Mesothelial cell of epicardium (in vitro differentiated cells): ENCODE measurements around the gene PLEKHH1. TPM values are rescaled to one million over a fixed set of nuclear protein-coding genes. Genes with fewer than 3 reads are reported as not detected.
"Not testable (repeated sequence)": the region's sequence is repeated elsewhere in the genome, so short reads cannot be mapped to it uniquely, and the experiment has no call there.

Experiments
- DNase-seq, 2 experiments: peaks; one replicate each; pipeline ENCODE4 v3.0.0; 2021; ENCODE audit warnings: low spot score in 2 of 2; ENCODE audit not compliant: unreplicated experiment in 2 of 2
- H3K27ac Mint-ChIP-seq: 2 replicates; pipeline ENCODE4 v1.8.0; 2021; ENCODE audit warnings: mixed read lengths
- H3K27me3 Mint-ChIP-seq: 2 replicates; pipeline ENCODE4 v1.8.0; 2021; ENCODE audit warnings: low read depth, mixed read lengths
- H3K36me3 Mint-ChIP-seq: 2 replicates; pipeline ENCODE4 v1.8.0; 2021; ENCODE audit warnings: mixed read lengths
- H3K4me1 Mint-ChIP-seq: 2 replicates; pipeline ENCODE4 v1.8.0; 2021; ENCODE audit warnings: mixed read lengths
- H3K4me3 Mint-ChIP-seq: 2 replicates; pipeline ENCODE4 v1.8.0; 2021; ENCODE audit warnings: mild to moderate bottlenecking, moderate library complexity, mixed read lengths
- H3K9me3 Mint-ChIP-seq: 2 replicates; pipeline ENCODE4 v1.8.0; 2021; ENCODE audit warnings: mixed read lengths
- CTCF ChIP-seq: fragments of 200-600 bp; sonication (generic); IDR thresholded peaks from one replicate; pipeline ENCODE4 v1.5.0; 2021; ENCODE audit warnings: antibody characterized with exemption; ENCODE audit not compliant: unreplicated experiment
- total RNA-seq: library from RNA; stranded (reverse); gene quantifications from 3 replicates; pipeline ENCODE4 v1.2.1, GENCODE V29; 2021

The PLEKHH1 gene
- total RNA-seq, 1 donor from 2014 or later, result 21.4 TPM

- no peaks in the 10 kb centered on the region for H3K4me1 Mint-ChIP-seq
- H3K27ac Mint-ChIP-seq, result no peak overlapping the region
- DNase-seq, result no peak
- H3K9me3 Mint-ChIP-seq, result no peaks in the 10 kb centered on the region
- H3K4me3 Mint-ChIP-seq, result no peak overlapping the region
- TF ChIP-seq CTCF, result no peak
- no peaks in the 10 kb centered on the region for H3K27me3 Mint-ChIP-seq
- H3K36me3 Mint-ChIP-seq, result peaks cover 2% of the 10 kb centered on the region
These were observed 53.3 kb downstream of the PLEKHH1 start for GRCh38 chr14:67586369-67586768.

GRCh38 chr14:67589204-67589770 lies 56.2 kb downstream of the PLEKHH1 start:
- TF ChIP-seq CTCF, result no peak
- Mint-ChIP-seq H3K27ac (no peak overlapping the region), H3K27me3 (no peaks in the 10 kb centered on the region), H3K4me3 (no peak overlapping the region), H3K9me3 (no peaks in the 10 kb centered on the region), H3K4me1 (no peaks in the 10 kb centered on the region), H3K36me3 (peaks cover 7% of the 10 kb centered on the region)
- DNase-seq, result no peak

GRCh38 chr14:67593650-67594049 lies 60.6 kb downstream of the PLEKHH1 start:
- not testable (repeated sequence) for H3K27ac Mint-ChIP-seq, H3K4me3 Mint-ChIP-seq, H3K27me3 Mint-ChIP-seq, H3K36me3 Mint-ChIP-seq, H3K9me3 Mint-ChIP-seq, H3K4me1 Mint-ChIP-seq, DNase-seq

GRCh38 chr14:67595392-67595791 lies 62.3 kb downstream of the PLEKHH1 start:
- no peaks in the 10 kb centered on the region for H3K9me3 Mint-ChIP-seq
- no peaks in the 10 kb centered on the region for H3K27me3 Mint-ChIP-seq
- TF ChIP-seq CTCF, result no peak
- peaks cover 10% of the 10 kb centered on the region for H3K4me1 Mint-ChIP-seq
- H3K27ac Mint-ChIP-seq, result no peak overlapping the region
- DNase-seq, result no peak
- no peak overlapping the region for H3K4me3 Mint-ChIP-seq
- H3K36me3 Mint-ChIP-seq, result peaks cover 5% of the 10 kb centered on the region

GRCh38 chr14:67599698-67600561 lies 66.8 kb downstream of the PLEKHH1 start, which contains the start of gene PIGH:
PIGH (minus strand) TSS chr14:67600268; CDS start chr14:67600203, 65 bp downstream.
- peak; percentile 63 for TF ChIP-seq CTCF
- no peaks in the 10 kb centered on the region for H3K9me3 Mint-ChIP-seq
- H3K4me3 Mint-ChIP-seq, result peak within 1 kb of the TSS; percentile 88
- H3K27ac Mint-ChIP-seq, result peak within 1 kb of the TSS; percentile 94
- H3K4me1 Mint-ChIP-seq, result peaks cover 10% of the 10 kb centered on the region
- no peaks in the 10 kb centered on the region for H3K36me3 Mint-ChIP-seq
- peaks cover 7% of the 10 kb centered on the region for H3K27me3 Mint-ChIP-seq
- DNase-seq, result peak; percentile 81 to 91

GRCh38 chr14:67600562-67600974 lies 67.5 kb downstream of the PLEKHH1 start:
- H3K36me3 Mint-ChIP-seq, DNase-seq, H3K4me1 Mint-ChIP-seq, H3K27me3 Mint-ChIP-seq, H3K9me3 Mint-ChIP-seq, H3K27ac Mint-ChIP-seq: not testable (repeated sequence)
- H3K4me3 Mint-ChIP-seq, result peak overlapping the region; percentile 88
